ENCODE data around the gene FAM177A1.

FAM177A1 gene

DNA sequence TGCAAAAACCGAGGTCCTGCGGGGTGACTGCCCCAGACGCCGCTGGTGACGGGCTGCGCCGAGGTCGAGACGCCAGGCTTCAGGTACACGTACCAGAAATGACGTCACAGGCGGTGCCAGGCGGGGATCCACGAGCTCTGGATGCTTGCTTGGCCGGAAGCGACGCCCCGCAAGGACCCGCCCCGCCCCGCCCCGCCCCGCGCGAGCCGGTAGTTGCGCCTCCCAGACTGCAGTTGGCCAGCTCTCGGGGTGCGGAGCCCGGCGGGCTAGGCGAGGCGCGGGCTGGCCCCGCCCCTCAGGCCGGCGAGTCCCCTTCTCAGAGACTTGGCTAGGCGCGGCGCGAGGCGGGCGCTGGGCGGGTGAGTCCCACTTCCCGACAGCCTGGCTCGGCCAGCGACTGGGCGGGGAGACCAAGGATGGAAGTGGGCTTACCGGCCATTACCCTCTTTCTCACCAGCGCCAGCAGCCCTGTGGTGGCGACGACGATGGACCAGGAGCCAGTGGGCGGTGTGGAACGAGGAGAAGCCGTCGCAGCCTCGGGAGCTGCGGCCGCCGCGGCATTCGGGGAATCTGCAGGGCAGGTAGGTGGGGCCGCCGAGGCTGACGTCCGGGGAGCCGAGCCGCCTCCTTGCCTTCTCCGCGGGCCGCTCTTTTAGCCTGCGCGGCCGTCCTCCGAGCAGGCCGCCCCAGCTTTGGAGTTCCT, at the start of gene FAM177A1 (continued):
- TF ChIP-seq, protein P1, sequence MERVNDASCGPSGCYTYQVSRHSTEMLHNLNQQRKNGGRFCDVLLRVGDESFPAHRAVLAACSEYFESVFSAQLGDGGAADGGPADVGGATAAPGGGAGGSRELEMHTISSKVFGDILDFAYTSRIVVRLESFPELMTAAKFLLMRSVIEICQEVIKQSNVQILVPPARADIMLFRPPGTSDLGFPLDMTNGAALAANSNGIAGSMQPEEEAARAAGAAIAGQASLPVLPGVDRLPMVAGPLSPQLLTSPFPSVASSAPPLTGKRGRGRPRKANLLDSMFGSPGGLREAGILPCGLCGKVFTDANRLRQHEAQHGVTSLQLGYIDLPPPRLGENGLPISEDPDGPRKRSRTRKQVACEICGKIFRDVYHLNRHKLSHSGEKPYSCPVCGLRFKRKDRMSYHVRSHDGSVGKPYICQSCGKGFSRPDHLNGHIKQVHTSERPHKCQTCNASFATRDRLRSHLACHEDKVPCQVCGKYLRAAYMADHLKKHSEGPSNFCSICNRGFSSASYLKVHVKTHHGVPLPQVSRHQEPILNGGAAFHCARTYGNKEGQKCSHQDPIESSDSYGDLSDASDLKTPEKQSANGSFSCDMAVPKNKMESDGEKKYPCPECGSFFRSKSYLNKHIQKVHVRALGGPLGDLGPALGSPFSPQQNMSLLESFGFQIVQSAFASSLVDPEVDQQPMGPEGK (tag by site-specific recombination; IDR thresholded peaks at IDR 0.05) = peak; percentile 63; the same call in 1 of the 2 replicates
- peak; percentile 86 for TF ChIP-seq ZBTB7A (tag by site-specific recombination; IDR thresholded peaks at IDR 0.05; ENCODE audit: low read depth)
- TF ChIP-seq, protein P2, sequence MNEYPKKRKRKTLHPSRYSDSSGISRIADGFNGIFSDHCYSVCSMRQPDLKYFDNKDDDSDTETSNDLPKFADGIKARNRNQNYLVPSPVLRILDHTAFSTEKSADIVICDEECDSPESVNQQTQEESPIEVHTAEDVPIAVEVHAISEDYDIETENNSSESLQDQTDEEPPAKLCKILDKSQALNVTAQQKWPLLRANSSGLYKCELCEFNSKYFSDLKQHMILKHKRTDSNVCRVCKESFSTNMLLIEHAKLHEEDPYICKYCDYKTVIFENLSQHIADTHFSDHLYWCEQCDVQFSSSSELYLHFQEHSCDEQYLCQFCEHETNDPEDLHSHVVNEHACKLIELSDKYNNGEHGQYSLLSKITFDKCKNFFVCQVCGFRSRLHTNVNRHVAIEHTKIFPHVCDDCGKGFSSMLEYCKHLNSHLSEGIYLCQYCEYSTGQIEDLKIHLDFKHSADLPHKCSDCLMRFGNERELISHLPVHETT (tag by site-specific recombination; IDR thresholded peaks at IDR 0.05) = no peak
- TF ChIP-seq, protein P3, sequence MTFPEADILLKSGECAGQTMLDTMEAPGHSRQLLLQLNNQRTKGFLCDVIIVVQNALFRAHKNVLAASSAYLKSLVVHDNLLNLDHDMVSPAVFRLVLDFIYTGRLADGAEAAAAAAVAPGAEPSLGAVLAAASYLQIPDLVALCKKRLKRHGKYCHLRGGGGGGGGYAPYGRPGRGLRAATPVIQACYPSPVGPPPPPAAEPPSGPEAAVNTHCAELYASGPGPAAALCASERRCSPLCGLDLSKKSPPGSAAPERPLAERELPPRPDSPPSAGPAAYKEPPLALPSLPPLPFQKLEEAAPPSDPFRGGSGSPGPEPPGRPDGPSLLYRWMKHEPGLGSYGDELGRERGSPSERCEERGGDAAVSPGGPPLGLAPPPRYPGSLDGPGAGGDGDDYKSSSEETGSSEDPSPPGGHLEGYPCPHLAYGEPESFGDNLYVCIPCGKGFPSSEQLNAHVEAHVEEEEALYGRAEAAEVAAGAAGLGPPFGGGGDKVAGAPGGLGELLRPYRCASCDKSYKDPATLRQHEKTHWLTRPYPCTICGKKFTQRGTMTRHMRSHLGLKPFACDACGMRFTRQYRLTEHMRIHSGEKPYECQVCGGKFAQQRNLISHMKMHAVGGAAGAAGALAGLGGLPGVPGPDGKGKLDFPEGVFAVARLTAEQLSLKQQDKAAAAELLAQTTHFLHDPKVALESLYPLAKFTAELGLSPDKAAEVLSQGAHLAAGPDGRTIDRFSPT (tag by site-specific recombination; IDR thresholded peaks at IDR 0.05) = peak; percentile 74; the same call in 1 of the 2 replicates
- TF ChIP-seq, protein P4, sequence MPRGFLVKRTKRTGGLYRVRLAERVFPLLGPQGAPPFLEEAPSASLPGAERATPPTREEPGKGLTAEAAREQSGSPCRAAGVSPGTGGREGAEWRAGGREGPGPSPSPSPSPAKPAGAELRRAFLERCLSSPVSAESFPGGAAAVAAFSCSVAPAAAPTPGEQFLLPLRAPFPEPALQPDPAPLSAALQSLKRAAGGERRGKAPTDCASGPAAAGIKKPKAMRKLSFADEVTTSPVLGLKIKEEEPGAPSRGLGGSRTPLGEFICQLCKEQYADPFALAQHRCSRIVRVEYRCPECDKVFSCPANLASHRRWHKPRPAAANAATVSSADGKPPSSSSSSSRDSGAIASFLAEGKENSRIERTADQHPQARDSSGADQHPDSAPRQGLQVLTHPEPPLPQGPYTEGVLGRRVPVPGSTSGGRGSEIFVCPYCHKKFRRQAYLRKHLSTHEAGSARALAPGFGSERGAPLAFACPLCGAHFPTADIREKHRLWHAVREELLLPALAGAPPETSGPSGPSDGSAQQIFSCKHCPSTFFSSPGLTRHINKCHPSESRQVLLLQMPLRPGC (tag by site-specific recombination; IDR thresholded peaks at IDR 0.05) = peak; percentile 56; the same call in 1 of the 2 replicates
- TF ChIP-seq, protein P5, sequence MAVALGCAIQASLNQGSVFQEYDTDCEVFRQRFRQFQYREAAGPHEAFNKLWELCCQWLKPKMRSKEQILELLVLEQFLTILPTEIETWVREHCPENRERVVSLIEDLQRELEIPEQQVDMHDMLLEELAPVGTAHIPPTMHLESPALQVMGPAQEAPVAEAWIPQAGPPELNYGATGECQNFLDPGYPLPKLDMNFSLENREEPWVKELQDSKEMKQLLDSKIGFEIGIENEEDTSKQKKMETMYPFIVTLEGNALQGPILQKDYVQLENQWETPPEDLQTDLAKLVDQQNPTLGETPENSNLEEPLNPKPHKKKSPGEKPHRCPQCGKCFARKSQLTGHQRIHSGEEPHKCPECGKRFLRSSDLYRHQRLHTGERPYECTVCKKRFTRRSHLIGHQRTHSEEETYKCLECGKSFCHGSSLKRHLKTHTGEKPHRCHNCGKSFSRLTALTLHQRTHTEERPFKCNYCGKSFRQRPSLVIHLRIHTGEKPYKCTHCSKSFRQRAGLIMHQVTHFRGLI (tag by site-specific recombination; IDR thresholded peaks at IDR 0.05) = peak; percentile 91
- TF ChIP-seq ZNF623 (tag by site-specific recombination; IDR thresholded peaks at IDR 0.05) = no peak
- TF ChIP-seq REPIN1 (tag by site-specific recombination; IDR thresholded peaks at IDR 0.05; ENCODE audit: low read depth) = peak; percentile 75; the same call in 1 of the 2 replicates
- peak; percentile 80 for TF ChIP-seq KLF9 (tag by site-specific recombination; IDR thresholded peaks at IDR 0.05; ENCODE audit: low read depth)
- no peak for TF ChIP-seq BCL11A (tag by site-specific recombination; IDR thresholded peaks at IDR 0.05; ENCODE audit: low read depth)
- TF ChIP-seq KLF16 (tag by site-specific recombination; IDR thresholded peaks at IDR 0.05) = peak; percentile 87; the same call in 1 of the 2 replicates
- peak; percentile 38; the same call in 1 of the 2 replicates for TF ChIP-seq ZNF610 (tag by site-specific recombination; IDR thresholded peaks at IDR 0.05; ENCODE audit: borderline replicate concordance)
- TF ChIP-seq, protein P6, sequence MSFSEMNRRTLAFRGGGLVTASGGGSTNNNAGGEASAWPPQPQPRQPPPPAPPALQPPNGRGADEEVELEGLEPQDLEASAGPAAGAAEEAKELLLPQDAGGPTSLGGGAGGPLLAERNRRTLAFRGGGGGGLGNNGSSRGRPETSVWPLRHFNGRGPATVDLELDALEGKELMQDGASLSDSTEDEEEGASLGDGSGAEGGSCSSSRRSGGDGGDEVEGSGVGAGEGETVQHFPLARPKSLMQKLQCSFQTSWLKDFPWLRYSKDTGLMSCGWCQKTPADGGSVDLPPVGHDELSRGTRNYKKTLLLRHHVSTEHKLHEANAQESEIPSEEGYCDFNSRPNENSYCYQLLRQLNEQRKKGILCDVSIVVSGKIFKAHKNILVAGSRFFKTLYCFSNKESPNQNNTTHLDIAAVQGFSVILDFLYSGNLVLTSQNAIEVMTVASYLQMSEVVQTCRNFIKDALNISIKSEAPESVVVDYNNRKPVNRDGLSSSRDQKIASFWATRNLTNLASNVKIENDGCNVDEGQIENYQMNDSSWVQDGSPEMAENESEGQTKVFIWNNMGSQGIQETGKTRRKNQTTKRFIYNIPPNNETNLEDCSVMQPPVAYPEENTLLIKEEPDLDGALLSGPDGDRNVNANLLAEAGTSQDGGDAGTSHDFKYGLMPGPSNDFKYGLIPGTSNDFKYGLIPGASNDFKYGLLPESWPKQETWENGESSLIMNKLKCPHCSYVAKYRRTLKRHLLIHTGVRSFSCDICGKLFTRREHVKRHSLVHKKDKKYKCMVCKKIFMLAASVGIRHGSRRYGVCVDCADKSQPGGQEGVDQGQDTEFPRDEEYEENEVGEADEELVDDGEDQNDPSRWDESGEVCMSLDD (tag by site-specific recombination; IDR thresholded peaks at IDR 0.05) = peak; percentile 91
- TF ChIP-seq GLI4 (tag by site-specific recombination; IDR thresholded peaks at IDR 0.05) = 0 out of 2 replicates have a peak, but pooled peaks have one; percentile 30
- peak; percentile 89 for TF ChIP-seq ZXDB (tag by site-specific recombination; IDR thresholded peaks at IDR 0.05)
- TF ChIP-seq, protein P7, sequence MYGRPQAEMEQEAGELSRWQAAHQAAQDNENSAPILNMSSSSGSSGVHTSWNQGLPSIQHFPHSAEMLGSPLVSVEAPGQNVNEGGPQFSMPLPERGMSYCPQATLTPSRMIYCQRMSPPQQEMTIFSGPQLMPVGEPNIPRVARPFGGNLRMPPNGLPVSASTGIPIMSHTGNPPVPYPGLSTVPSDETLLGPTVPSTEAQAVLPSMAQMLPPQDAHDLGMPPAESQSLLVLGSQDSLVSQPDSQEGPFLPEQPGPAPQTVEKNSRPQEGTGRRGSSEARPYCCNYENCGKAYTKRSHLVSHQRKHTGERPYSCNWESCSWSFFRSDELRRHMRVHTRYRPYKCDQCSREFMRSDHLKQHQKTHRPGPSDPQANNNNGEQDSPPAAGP (tag by site-specific recombination; IDR thresholded peaks at IDR 0.05) = 0 out of 2 replicates have a peak, but pooled peaks have one; percentile 68
- TF ChIP-seq ZNF701 (tag by site-specific recombination; IDR thresholded peaks at IDR 0.05) = no peak
- TF ChIP-seq ZSCAN23 (tag by site-specific recombination; IDR thresholded peaks at IDR 0.05) = no peak; the same call in 1 of the 2 replicates
- TF ChIP-seq ZNF394 (tag by site-specific recombination; IDR thresholded peaks at IDR 0.05; ENCODE audit: borderline replicate concordance) = peak; percentile 38; the same call in 1 of the 2 replicates
